Measurements from ENCODE around the gene TRIM50.

DNA sequence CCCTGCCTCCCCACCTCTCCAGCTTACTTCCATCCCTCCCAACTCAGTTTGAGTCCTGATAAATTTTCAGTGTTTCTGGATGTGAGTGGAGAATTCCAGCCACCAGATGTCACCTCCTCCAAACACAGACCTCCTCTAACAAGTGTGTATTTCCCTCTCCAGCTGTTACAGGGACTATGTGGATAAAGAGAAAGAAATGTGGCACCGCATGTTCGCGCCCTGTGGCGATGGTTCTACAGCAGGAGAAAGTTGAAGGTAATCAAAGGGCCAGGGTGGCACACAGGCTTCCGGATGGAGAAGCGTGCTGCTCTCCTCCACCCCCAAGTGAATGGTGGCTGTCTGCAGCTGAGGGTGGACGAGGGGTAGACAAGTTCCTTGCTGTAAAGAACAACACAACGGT, 14.8 kb upstream of the TRIM50 start:
- TF ChIP-seq, protein P1, sequence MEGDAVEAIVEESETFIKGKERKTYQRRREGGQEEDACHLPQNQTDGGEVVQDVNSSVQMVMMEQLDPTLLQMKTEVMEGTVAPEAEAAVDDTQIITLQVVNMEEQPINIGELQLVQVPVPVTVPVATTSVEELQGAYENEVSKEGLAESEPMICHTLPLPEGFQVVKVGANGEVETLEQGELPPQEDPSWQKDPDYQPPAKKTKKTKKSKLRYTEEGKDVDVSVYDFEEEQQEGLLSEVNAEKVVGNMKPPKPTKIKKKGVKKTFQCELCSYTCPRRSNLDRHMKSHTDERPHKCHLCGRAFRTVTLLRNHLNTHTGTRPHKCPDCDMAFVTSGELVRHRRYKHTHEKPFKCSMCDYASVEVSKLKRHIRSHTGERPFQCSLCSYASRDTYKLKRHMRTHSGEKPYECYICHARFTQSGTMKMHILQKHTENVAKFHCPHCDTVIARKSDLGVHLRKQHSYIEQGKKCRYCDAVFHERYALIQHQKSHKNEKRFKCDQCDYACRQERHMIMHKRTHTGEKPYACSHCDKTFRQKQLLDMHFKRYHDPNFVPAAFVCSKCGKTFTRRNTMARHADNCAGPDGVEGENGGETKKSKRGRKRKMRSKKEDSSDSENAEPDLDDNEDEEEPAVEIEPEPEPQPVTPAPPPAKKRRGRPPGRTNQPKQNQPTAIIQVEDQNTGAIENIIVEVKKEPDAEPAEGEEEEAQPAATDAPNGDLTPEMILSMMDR (optimal IDR thresholded peaks at IDR 0.05 in 1 of 3, IDR thresholded peaks at IDR 0.05 in 1 of 3, conservative IDR thresholded peaks at IDR 0.05 in 1 of 3; ENCODE audit: extremely low read depth in 1 of 3, insufficient read depth in 2 of 3, low read length in 3 of 3): peak; percentile 24 to 48 (median 42)
- no peak for TF ChIP-seq EZH2 (IDR thresholded peaks at IDR 0.05; ENCODE audit: low read length)

Measured in keratinocyte (primary cell).